Hematopoietic multipotent progenitor cell (in vitro differentiated cells): ENCODE measurements around the gene DPM2. TPM values are rescaled to one million over a fixed set of nuclear protein-coding genes. Genes with fewer than 3 reads are reported as not detected.

Source experiments
- DNase-seq, 3 donors: peaks; one replicate each; pipeline ENCODE4 v3.0.0-alpha.2; 2011 to 2015; ENCODE audit warnings: low read depth in 2 of 3, low spot score in 2 of 3
- total RNA-seq: library from RNA; depleted of rRNA; stranded (reverse); fragments of >200 nt; gene quantifications from one replicate; pipeline ENCODE4 v1.2.3, GENCODE V29; 2012

DPM2 gene
- total RNA-seq, 1 donor = 17.2 TPM

DNA sequence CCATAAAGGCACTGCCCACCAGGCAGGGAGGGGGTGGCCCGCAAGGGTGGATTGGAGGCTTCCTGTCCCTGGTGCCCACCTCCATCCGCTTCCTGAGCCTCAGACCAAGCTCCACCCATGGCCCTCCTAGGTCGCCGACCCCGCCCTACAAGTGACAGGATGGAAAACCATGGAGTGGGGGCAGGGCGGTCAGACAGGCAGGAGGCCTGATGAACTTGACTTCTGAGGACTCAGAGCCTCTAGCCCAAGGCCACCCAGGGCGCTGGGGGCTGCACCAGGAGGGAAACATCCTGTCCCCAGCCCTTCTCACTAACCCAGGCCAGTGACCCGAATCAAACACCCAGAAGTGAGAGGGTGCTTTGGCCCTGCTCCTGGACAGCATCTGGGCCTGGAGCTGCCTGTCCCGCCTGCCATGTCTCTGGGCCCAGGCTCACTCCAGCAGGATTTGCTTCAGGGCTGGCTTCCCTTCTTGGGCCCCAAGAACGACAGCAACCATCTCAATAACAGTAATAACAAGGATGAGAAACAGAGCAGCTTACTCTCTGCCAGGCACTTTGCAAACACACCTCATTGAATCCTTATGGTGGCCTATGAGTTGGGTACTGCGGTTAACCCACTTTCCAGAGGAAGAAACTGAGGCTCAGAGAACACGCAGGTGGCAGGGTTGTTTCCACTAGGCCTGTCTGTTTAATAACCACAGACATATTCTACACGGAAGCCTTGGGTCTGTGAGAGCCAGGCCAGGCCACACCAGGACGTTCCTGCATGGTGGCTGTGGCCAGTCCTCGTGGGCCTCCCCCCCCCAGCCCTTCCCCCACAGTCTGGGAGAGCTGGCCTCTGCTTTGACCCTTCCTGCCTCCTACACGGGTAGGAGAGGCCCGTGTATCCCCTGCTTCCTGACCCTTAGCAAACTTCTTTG, 33.8 kb downstream of the DPM2 start:
- peak in 1 of 3 donors; percentile 62 for DNase-seq

DNA sequence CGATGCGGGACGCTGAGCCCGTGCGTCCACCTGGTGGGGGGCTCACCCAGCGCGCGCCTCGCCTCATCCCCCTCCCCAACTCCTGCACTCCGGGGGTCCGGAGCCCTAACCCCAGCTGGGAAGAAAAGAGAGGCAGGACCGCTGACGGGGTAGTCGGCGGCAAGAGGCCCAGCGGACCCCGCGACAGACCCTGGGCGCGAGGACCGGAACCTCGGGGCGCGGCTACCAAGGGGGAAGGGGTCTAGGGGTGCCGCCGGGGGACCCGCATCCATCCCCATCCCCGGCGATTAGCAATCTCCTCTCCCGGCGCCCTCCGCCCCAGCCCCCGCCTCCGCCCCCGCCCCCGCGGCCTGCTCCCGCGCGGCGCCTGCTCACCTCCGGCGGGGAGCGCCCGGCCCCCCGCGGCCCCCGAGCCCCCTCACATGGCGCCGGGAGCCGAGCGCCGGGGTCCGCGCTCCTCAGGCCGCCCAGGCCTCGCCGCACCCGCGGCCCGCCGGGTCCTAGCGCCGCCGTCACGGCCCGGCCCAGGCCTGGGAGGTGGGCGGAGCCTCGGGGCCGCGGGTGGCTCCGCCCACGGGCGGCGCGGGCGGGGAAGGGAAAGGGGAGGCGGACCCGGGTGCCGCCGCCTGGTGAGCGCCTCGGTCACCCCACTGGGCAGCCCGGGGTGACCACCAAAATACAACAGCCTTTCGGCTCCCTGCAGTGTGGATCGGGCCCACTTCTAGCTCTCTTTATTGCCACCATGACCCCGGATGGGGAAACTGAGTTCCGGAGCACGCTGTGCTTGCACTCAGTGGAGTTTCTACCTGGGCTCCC, 38.3 kb downstream of the DPM2 start, which contains the start of gene ST6GALNAC6:
Gene ST6GALNAC6 (minus strand): TSS at position 476 of the 816 bp plus-strand sequence. CDS start 1,622 bp downstream, outside the sequence.
- peak in 2 of 3 donors; percentile 74 to 78 for DNase-seq

GRCh38 chr9:127898433-127899127, 39.1 kb downstream of the DPM2 start:
- DNase-seq = peak in 1 of 3 donors; percentile 39

GRCh38 chr9:127897193-127897692, 40.4 kb downstream of the DPM2 start:
- DNase-seq = peak in 2 of 3 donors; percentile 49 to 66

DNA sequence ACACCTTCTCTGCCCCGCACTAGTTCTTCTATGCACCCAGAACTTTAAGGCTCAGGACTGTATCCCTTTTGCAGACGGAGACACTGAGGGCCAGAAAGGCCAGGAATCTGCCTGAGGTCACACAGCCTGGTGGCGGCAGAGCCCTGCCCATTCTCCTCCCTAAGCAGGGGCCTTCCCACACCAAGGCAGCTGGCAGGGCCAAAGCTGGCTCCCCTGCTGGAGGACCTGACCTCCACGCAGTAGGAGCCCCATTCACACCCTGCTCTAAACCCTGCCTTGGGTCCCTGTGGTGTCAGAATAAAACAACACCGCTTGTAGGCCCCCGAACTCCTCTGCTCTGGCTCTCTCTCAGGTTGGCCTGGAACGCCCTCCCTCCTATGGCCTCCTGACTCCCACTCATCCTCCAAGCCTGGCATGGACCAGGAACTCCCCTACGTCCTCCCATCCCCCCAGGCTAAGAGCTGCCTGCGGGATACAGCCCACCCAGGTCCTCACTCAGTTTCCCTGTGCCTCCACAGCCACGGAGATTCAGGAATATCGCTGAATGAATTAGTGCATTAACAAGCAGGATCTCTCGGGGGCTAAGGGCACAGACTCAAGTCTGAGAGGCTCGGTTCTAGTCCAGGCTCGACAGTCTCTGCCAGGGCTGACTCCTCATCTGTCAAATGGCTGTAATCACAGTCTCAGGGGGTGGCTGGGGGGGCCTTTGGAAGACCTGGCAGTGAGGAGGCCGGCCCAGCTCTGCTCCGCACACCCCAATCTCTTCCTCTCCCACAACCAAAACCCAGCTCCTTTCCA, 41.1 kb downstream of the DPM2 start:
- DNase-seq = no peak

DNA sequence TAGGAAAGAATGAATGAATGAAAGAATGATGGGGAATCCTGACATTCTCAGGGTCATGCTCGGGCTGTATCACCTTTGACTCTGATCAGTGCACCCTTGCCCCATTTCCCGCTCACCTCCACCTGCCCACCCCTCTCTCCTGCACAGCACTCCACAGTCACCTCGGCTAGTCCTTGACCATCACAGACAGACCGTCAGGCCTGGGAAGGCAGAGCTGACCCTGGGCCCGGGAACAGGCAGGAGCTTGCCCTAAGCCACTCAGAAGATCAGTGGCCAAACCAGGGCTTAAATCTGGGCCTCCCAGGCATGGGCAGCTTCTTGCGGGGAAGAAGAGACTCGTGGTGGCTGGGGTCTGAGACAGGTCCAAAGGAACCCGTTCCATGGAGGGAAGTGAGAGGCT, 41.8 kb downstream of the DPM2 start:
- DNase-seq = no peak

DNA sequence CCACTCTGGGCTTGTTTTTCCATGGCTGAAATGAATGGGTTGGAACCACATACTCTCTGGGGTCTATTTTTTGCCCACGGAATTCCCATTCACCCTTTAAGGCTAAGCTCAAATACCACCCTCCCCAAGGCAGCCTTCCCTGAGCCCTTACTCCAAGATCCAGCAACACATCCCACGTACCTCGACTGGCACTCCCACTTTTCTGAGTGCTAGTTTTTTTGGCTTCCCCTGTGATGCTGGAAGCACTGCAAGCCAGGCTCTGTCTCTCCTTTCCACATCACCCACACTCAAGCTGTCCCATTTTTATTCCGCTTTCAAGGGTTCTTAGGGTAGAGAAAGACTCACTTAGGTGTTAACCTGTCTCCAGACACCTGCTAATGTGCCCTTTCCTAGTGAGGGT, 44.3 kb downstream of the DPM2 start:
- no peak for DNase-seq

DNA sequence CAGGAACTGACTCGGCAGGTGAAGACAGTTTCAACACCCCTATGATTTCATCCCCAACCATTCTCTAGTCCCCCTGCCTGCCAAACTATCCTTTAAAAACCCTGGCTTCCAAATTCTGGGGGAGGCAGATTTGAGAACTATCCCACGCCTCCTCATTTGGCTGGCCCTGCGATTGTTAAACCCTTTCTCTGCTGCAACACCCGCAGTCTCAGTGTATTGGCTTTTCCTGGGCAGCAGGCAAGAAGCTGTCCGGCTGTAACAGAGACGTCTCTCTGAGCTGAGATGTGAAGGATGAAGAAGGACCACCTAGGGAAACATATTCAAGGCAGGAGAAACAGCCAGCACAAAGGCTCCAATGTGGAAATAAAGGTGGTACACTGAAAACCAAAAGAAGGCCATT, 44.8 kb downstream of the DPM2 start:
- no peak for DNase-seq

DNA sequence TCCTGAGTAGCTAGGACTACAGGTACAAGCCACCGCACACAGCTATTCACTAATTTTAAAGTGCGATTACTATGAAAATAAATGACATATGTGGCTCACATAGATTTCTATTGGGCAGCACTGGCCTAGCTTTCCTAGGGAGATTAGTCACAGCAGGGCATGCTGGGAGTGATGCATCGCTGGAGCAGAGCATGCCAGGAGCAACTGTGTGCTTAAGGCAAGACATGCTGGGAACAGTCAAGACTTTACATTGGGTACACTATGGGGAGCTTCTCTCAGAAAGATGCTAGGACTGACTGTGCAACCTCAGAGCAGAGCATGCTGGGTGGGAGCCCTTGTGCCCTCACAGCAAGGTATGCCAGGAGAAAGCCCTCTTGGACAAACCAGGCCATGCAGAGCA, 47.6 kb downstream of the DPM2 start:
- no peak for DNase-seq

DNA sequence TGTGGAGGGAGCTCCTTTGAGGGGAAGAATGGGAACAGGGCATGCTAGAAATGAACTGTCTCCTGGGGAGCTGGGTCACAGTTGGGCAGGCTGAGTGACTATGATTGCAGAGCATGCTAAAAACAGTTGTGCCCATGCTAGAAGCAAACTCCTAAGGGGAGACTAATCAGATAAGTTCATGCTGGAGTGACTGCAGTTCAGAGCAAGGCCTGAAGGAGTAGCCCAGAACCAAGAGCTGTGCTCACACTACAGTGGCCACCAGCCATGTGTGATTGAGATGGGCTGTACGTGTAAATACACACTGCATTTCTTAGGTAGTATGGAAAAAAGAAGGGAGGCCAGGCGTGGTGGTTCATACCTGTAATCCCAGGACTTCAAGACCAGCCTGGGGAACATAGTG, 49.9 kb downstream of the DPM2 start:
- DNase-seq = peak in 1 of 3 donors; percentile 38

- DNase-seq = no peak
Measured at GRCh38 chr9:127886401-127886972, 51.2 kb downstream of the DPM2 start.

DNA sequence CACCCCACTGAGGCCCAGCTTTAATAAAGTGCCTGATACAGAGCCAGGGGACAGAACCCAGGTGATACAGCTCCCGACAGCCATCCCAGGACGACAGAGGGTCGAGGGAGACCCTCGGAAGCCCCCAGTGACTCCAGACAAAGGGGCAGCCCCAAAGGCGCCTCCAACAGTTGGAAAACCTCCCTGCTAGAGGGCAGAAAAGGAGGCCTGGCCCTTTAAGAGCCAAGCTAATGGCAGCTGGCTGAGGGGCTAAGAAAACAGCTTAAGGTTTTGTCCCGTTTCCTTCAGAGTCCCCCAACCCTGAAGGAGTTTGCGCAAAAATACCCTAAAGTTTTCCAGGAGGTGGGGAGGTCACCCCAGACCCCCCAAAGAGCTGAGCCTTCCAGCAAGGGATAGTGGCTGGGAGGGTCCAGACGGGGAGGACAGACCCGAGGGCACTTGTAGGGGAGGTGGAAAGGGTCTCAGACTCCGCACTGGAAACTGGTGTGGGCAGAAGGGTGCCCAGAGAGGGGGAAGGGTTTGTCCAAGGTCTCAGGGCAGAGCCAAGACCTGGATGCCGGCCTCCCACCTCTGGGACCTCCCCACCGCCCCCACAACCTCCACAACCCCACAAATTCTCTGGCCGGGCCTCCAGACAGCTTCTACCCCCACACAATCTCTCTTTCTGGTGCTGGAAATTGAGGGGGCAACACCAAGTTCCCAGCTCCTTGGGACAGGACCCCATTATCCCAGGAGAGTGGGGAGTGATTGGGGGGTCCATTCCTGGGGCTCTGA, 52.0 kb downstream of the DPM2 start:
- DNase-seq = no peak

Other genes with a start within 250 kb of the DPM2 start
- gene CFAP157, start 230.9 kb downstream of the DPM2 start, total RNA-seq = 0.27 TPM
- gene PTRH1, start 222.2 kb downstream of the DPM2 start, total RNA-seq = 20.7 TPM
- gene TTC16, start 221.8 kb downstream of the DPM2 start, total RNA-seq = under 0.01 TPM
- 15.9 TPM for gene TOR2A, start 202.6 kb downstream of the DPM2 start, total RNA-seq
- 79.7 TPM for gene SH2D3C, start 159.2 kb downstream of the DPM2 start, total RNA-seq
- gene CDK9, start 151.8 kb downstream of the DPM2 start, total RNA-seq = 208 TPM
- gene FPGS, start 135.0 kb downstream of the DPM2 start, total RNA-seq = 212 TPM
- gene ENG, start 83.2 kb downstream of the DPM2 start, total RNA-seq = 17.5 TPM
- 0.27 TPM for gene AK1, start 60.2 kb downstream of the DPM2 start, total RNA-seq
- 47.9 TPM for gene ST6GALNAC6, start 38.3 kb downstream of the DPM2 start, total RNA-seq
- 70.3 TPM for gene ST6GALNAC4, start 20.8 kb downstream of the DPM2 start, total RNA-seq
- 0.27 TPM for gene PIP5KL1, start 7.1 kb downstream of the DPM2 start, total RNA-seq
- 3.8 TPM for gene EEIG1, start 43.1 kb upstream of the DPM2 start, total RNA-seq
- 14.0 TPM for gene NAIF1, start 129.5 kb upstream of the DPM2 start, total RNA-seq
- gene SLC25A25, start 130.4 kb upstream of the DPM2 start, total RNA-seq = 14.8 TPM
- gene PTGES2, start 189.9 kb upstream of the DPM2 start, total RNA-seq = 54.4 TPM
- 2.2 TPM for gene LCN2, start 211.6 kb upstream of the DPM2 start, total RNA-seq
- gene BBLN, start 222.4 kb upstream of the DPM2 start, total RNA-seq = 109 TPM